NCI-H345 treated with DMSO at 0.1 percent for 48 hours (cell line): Measurements from ENCODE around the gene CBARP.
"Not testable (repeated sequence)": the region's sequence is repeated elsewhere in the genome, so short reads cannot be mapped to it uniquely, and the experiment has no call there.

ENCODE experiments used
- DNase-seq: peaks from one replicate; lab custom pipeline; 2025; ENCODE audit not compliant: unreplicated experiment; lab: John Stamatoyannopoulos, UW

The CBARP gene

DNA sequence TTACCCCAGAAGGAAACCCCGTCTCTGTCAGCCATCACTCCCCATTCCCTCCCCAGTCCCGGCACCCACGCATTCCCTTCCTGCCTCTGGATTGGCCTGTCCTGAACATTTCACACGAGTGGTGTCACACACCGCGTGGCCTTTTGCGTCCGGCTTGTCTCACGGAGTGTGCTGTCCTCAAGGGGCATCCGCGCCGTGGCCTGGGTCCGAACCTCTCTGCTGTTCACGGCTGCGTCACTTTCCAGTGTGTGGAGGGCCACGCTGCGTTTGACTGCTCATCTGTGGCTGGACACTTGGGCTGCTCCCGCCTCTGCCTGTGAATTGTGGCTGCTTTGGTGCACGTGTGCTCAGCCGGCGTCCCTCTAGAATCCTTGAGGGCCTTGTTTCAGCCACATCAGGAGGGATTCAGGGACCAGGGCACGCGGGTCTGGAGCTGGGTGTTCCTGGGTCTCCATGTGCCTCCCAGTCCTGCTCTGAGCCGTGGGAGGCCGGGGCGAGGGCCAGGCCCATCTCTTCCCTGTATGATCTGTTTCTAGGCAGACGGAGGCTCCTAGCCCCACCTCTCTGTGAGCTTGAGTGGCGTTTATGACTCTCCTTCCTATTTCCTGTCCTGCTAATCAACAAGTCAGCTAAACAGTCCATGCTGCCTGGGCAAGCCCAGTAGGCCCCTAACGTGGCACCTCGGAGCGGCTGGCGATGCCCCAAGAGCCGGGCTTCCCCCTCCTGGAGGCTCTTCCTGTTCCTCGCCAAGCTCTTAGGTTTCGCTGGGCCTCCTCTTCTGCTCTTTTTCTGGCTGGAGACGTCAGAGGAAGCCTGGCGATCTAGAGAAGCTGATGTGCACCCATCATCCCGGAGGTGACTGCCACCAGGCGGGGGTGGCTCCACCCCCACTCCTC, 24.2 kb downstream of the CBARP start:
- no peak for DNase-seq

- DNase-seq: no peak
Observed at GRCh38 chr19:1211494-1212234, 26.1 kb downstream of the CBARP start.

DNA sequence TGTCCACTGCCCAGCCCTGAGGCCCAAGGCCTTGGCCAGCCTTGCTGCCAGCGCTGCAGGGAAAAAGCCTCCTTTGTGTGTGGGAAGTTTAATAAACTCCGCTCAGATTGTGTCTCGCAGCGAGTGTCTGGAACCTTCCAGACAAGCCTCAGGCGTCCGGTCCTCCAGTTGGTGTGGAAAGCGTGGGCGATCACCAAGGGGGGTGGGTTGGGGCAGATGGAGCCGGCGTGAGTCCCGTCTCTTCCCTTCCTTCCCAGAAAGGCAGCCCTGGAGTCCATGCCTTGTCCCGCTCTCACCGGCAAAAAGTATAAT, 27.6 kb downstream of the CBARP start:
- no peak for DNase-seq

DNA sequence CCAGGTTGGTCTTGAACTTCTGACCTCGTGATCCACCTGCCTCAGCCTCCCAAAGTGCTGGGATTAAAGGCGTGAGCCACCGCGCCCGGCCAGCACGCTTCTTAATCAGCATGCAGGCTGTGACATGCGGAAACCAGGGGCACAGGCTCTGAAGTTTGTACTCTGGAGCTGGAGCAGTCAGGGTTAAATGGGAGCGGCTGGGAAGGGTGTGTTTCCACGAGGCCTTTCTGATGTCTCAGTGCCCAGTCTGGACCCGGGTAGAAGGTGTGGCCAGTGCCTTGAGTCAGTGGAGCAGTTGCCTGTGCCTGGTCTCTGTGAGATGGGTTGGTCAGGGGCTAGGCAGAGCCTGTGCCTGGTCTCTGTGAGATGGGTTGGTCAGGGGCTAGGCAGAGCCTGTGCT, 29.0 kb downstream of the CBARP start:
- DNase-seq: not testable (repeated sequence)

- DNase-seq: no peak
Observed at GRCh38 chr19:1206864-1207450, 30.8 kb downstream of the CBARP start.

DNA sequence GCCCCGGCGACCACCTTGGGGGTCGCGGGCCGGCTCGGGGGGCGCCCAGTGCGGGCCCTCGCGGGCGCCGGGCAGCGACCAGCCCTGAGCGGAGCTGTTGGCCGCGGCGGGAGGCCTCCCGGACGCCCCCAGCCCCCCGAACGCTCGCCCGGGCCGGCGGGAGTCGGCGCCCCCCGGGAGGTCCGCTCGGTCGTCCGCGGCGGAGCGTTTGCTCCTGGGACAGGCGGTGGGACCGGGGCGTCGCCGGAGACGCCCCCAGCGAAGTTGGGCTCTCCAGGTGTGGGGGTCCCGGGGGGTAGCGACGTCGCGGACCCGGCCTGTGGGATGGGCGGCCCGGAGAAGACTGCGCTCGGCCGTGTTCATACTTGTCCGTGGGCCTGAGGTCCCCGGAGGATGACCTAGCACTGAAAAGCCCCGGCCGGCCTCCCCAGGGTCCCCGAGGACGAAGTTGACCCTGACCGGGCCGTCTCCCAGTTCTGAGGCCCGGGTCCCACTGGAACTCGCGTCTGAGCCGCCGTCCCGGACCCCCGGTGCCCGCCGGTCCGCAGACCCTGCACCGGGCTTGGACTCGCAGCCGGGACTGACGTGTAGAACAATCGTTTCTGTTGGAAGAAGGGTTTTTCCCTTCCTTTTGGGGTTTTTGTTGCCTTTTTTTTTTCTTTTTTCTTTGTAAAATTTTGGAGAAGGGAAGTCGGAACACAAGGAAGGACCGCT, 31.5 kb downstream of the CBARP start:
- no peak for DNase-seq

GRCh38 chr19:1205114-1206099, 32.4 kb downstream of the CBARP start, which contains the start of gene STK11:
TSS of gene STK11 (plus strand) at chr19:1205778. CDS start at chr19:1206914, 1,136 bp downstream.
- DNase-seq: peak; percentile 90

DNA sequence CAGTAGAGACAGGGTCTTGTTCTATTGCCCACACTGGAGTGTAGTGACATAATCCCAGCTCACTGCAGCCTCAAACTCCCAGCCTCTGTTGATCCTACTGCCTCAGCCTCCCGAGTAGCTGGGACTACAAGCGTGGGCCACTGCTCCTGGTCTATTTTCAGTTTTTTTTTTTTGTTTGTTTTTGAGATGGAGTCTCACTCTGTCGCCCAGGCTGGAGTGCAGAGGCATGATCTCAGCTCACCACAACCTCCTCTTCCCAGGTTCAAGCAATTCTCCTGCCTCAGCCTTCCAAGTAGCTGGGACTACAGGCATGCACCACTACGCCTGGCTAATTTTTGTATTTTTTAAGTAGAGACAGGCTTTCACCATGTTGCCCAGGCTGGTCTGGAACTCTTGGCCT, 37.2 kb downstream of the CBARP start:
- DNase-seq: not testable (repeated sequence)

- no peak for DNase-seq
Observed at GRCh38 chr19:1199531-1199930, 38.3 kb downstream of the CBARP start.

DNA sequence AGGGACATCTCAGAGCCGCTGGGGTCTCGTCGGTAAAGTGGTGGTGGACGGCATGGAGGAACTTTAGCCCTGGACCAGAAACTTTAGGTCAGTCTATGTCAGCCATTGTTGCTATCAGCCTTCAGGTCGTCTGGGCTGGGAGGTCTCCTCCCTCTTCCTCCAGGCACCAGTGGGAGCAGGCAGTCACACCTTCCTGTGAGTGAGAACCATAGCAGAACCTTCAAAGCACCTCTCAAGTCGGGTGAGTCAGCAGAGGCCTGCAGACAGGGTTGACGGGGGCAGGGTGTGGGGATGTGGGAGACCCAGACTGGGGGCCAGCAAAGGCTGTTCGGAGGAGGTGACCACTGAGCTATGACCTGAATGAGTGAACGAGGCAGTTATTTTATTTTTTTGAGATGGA, 48.4 kb downstream of the CBARP start:
- DNase-seq: no peak

- no peak for DNase-seq
Observed at GRCh38 chr19:1183543-1184172, 54.1 kb downstream of the CBARP start.

DNA sequence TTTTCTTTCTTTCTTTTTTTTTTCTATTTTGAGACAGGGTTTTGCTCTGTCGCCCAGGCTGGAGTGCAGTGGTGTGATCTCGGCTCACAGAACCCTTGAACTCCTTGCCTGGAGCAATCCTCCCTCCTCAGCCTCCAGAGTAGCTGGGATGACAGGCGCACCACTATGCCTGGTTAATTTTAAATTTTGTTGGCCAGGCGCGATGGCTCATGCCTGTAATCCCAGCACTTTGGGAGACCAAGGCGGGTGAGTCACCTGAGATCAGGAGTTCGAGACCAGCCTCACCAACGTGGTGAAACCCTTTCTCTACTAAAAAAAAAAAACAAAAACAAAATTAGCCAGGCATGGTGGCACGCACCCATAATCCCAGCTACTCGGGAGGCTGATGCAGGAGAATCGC, 55.1 kb downstream of the CBARP start:
- DNase-seq: no peak

- no peak for DNase-seq
Observed at GRCh38 chr19:1182068-1182467, 55.7 kb downstream of the CBARP start.

- DNase-seq: no peak
Observed at GRCh38 chr19:1181606-1182005, 56.2 kb downstream of the CBARP start.
